H9 (cell line): Measurements from ENCODE around the gene CDH24. TPM values are rescaled to one million over a fixed set of nuclear protein-coding genes. Genes with fewer than 3 reads are reported as not detected.

Experiments
- DNase-seq: peaks from one replicate; pipeline ENCODE4 v3.0.0-alpha.2; 2017
- H2AFZ ChIP-seq: one replicate; pipeline ENCODE4 v1.6.1; 2013; ENCODE audit warnings: mild to moderate bottlenecking, low read length, control low read depth, moderate library complexity
- H2AK5ac ChIP-seq: 2 replicates; pipeline ENCODE4 v1.6.1; 2013; ENCODE audit warnings: low read length, control low read depth, mixed read lengths; ENCODE audit not compliant: insufficient read length
- H2BK120ac ChIP-seq: one replicate; pipeline ENCODE4 v1.6.1; 2013; ENCODE audit warnings: low read depth, mild to moderate bottlenecking, low read length, control low read depth, inconsistent platforms; ENCODE audit not compliant: poor library complexity, severe bottlenecking
- H2BK12ac ChIP-seq: 2 replicates; pipeline ENCODE4 v1.6.1; 2013; ENCODE audit warnings: low read length, control low read depth, mixed read lengths, low read depth; ENCODE audit not compliant: insufficient read length
- H2BK15ac ChIP-seq: 2 replicates; pipeline ENCODE4 v1.6.1; 2013; ENCODE audit warnings: low read depth, low read length, control low read depth
- H2BK20ac ChIP-seq: one replicate; pipeline ENCODE4 v1.6.1; 2013; ENCODE audit warnings: low read depth, mild to moderate bottlenecking, low read length, control low read depth, inconsistent platforms; ENCODE audit not compliant: poor library complexity, severe bottlenecking
- H2BK5ac ChIP-seq: 2 replicates; pipeline ENCODE4 v1.6.1; 2013; ENCODE audit warnings: low read length, control low read depth, mixed read lengths; ENCODE audit not compliant: insufficient read length
- H3K14ac ChIP-seq: 2 replicates; pipeline ENCODE4 v1.6.1; 2013; ENCODE audit warnings: low read length, control low read depth; ENCODE audit not compliant: insufficient read depth
- H3K18ac ChIP-seq: 2 replicates; pipeline ENCODE4 v1.6.1; 2013; ENCODE audit warnings: low read depth, mild to moderate bottlenecking, mixed read lengths, low read length, control low read depth; ENCODE audit not compliant: insufficient read length
- H3K23ac ChIP-seq: 2 replicates; pipeline ENCODE4 v1.6.1; 2013; ENCODE audit warnings: low read length, control low read depth, mixed read lengths, low read depth; ENCODE audit not compliant: insufficient read length
- H3K23me2 ChIP-seq: 2 replicates; pipeline ENCODE4 v1.6.1; 2013; ENCODE audit warnings: low read depth, mild to moderate bottlenecking, mixed read lengths, low read length, control low read depth; ENCODE audit not compliant: insufficient read length, poor library complexity, severe bottlenecking
- H3K27ac ChIP-seq: 2 replicates; pipeline ENCODE4 v1.5.1; 2013; ENCODE audit warnings: low read length, control low read depth, mixed read lengths, low read depth; ENCODE audit not compliant: insufficient read length
- H3K27me3 ChIP-seq: 2 replicates; pipeline ENCODE4 v1.6.1; 2013; ENCODE audit warnings: low read length, control low read depth, inconsistent platforms; ENCODE audit not compliant: insufficient read depth
- H3K4ac ChIP-seq: 2 replicates; pipeline ENCODE4 v1.6.1; 2013; ENCODE audit warnings: low read depth, mild to moderate bottlenecking, control low read depth, inconsistent platforms, low read length, moderate library complexity
- H3K4me1 ChIP-seq: 2 replicates; pipeline ENCODE4 v1.6.1; 2013; ENCODE audit warnings: low read length, control low read depth, inconsistent platforms; ENCODE audit not compliant: insufficient read depth
- H3K4me2 ChIP-seq: 2 replicates; pipeline ENCODE4 v1.6.1; 2013; ENCODE audit warnings: low read length, control low read depth, mixed read lengths; ENCODE audit not compliant: insufficient read length, insufficient read depth
- H3K56ac ChIP-seq: 2 replicates; pipeline ENCODE4 v1.6.1; 2013; ENCODE audit warnings: low read depth, mild to moderate bottlenecking, mixed read lengths, low read length, control low read depth; ENCODE audit not compliant: insufficient read length
- H3K79me1 ChIP-seq: 2 replicates; pipeline ENCODE4 v1.6.1; 2013; ENCODE audit warnings: low read depth, mild to moderate bottlenecking, moderate library complexity, low read length, control low read depth, inconsistent platforms; ENCODE audit not compliant: insufficient read depth, poor library complexity, severe bottlenecking
- H3K79me2 ChIP-seq: 2 replicates; pipeline ENCODE4 v1.6.1; 2013; ENCODE audit warnings: low read length, control low read depth, inconsistent platforms; ENCODE audit not compliant: insufficient read depth
- H3K9ac ChIP-seq: 2 replicates; pipeline ENCODE4 v1.6.1; 2013; ENCODE audit warnings: low read length, control low read depth, mixed read lengths; ENCODE audit not compliant: insufficient read length; ENCODE audit errors: extremely low read depth
- H3K9me3 ChIP-seq: one replicate; pipeline ENCODE4 v1.6.1; 2013; ENCODE audit warnings: low read depth, low read length, inconsistent platforms; ENCODE audit not compliant: control insufficient read depth
- H3T11ph ChIP-seq: one replicate; pipeline ENCODE4 v1.6.1; 2013; ENCODE audit warnings: mild to moderate bottlenecking, low read length, control low read depth, inconsistent platforms
- H4K20me1 ChIP-seq: one replicate; pipeline ENCODE4 v1.6.1; 2013; ENCODE audit not compliant: control insufficient read depth, insufficient read length, insufficient read depth
- H4K5ac ChIP-seq: 2 replicates; pipeline ENCODE4 v1.6.1; 2013; ENCODE audit warnings: low read depth, mild to moderate bottlenecking, mixed read lengths, low read length, control low read depth; ENCODE audit not compliant: insufficient read length
- H4K8ac ChIP-seq: replicated peaks from 2 replicates; pipeline ENCODE4 v1.6.1; 2013; ENCODE audit warnings: low read length, control low read depth, mixed read lengths, low read depth; ENCODE audit not compliant: insufficient read length
- H4K91ac ChIP-seq: 2 replicates; pipeline ENCODE4 v1.6.1; 2013; ENCODE audit warnings: low read depth, mild to moderate bottlenecking, moderate library complexity, mixed read lengths, low read length, control low read depth; ENCODE audit not compliant: insufficient read length
- H3K27ac Mint-ChIP-seq, 3 experiments: 2 replicates in 2 of 3; 3 replicates in 1 of 3; pipeline ENCODE4 v1.8.0; 2020 to 2021; ENCODE audit warnings: mixed read lengths in 3 of 3, mild to moderate bottlenecking in 1 of 3, moderate library complexity in 1 of 3
- H3K27me3 Mint-ChIP-seq: 2 replicates; pipeline ENCODE4 v1.8.0; 2021; ENCODE audit warnings: low read depth, mild to moderate bottlenecking, moderate library complexity, mixed read lengths
- H3K36me3 Mint-ChIP-seq, 3 experiments: 2 replicates in 2 of 3; 3 replicates in 1 of 3; pipeline ENCODE4 v1.8.0; 2020 to 2021; ENCODE audit warnings: low read depth in 3 of 3, mixed read lengths in 3 of 3; ENCODE audit not compliant: insufficient read depth in 1 of 3
- H3K4me1 Mint-ChIP-seq, 2 experiments: 2 replicates each; pipeline ENCODE4 v1.8.0; 2020; ENCODE audit warnings: mixed read lengths in 2 of 2
- H3K4me3 Mint-ChIP-seq, 2 experiments: 2 replicates in 1 of 2; 3 replicates in 1 of 2; pipeline ENCODE4 v1.8.0; 2020 to 2021; ENCODE audit warnings: mild to moderate bottlenecking in 2 of 2, mixed read lengths in 2 of 2, moderate library complexity in 1 of 2
- H3K9me3 Mint-ChIP-seq, 2 experiments: 2 replicates in 1 of 2; 3 replicates in 1 of 2; pipeline ENCODE4 v1.8.0; 2020; ENCODE audit warnings: mild to moderate bottlenecking in 2 of 2, mixed read lengths in 2 of 2, moderate library complexity in 1 of 2
- WGBS: extraction: QIAGEN DNeasy Blood & Tissue Kit; methylation state at CpG from one replicate; pipeline ENCODE4 v1.1.7; 2013; ENCODE audit warnings: missing lambda C conversion rate, low lambda C conversion rate, mixed read lengths; ENCODE audit not compliant: insufficient read length; ENCODE audit errors: extremely low coverage; 5-methylcytosine and 5-hydroxymethylcytosine counted together
- total RNA-seq: library from RNA; stranded (reverse); gene quantifications from 2 replicates; pipeline ENCODE4 v1.2.1, GENCODE V29; 2021
- TF ChIP-seq, protein P1 (sequence below): fragments of 200-600 bp; sonication (generic); conservative IDR thresholded peaks from 3 replicates; pipeline ENCODE4 v1.8.0; 2021; ENCODE audit warnings: antibody characterized with exemption, mild to moderate bottlenecking

CDH24 gene
- total RNA-seq, 1 experiment from 2014 or later: 16.7 TPM

DNA sequence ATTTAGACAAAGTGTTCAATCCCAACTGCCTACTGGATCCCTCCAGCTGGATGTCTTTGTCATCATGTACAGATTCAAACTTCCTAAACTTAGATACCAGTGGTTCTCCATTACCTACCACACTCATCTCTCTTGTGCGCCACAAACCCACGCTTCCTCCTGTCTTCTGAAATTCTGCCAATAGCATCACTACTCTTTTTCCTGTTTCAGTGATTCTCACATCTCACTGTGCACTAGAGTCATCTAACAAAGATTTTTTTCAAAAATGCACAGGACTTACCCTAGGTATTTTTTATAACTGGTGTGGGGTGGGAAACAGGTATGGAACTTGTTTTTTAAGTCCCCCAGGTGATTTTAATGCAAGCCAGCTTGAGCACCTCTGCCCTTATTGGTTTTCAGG lies 28.5 kb downstream of the CDH24 start:
- Histone ChIP-seq H3K79me1 (no peaks in the 10 kb centered on the region), H4K8ac (no peak overlapping the region), H3K23me2 (peaks cover 1% of the 10 kb centered on the region), H2BK15ac (no peak overlapping the region), H3K56ac (no peak overlapping the region), H4K91ac (no peak overlapping the region), H2AK5ac (no peak overlapping the region), H2BK5ac (no peak overlapping the region), H3K79me2 (peaks cover 1% of the 10 kb centered on the region; the same call in 1 of the 2 replicates), H3K27me3 (no peaks in the 10 kb centered on the region), H2BK20ac (no peak overlapping the region), H3K27ac (no peak overlapping the region), H3K18ac (no peak overlapping the region), H4K20me1 (no peaks in the 10 kb centered on the region), H3K9me3 (no peaks in the 10 kb centered on the region), H3K14ac (no peak overlapping the region), H3K4ac (no peak overlapping the region), H3K9ac (no peak overlapping the region), H3K4me2 (no peak overlapping the region), H3K23ac (no peak overlapping the region), H2AFZ (no peak overlapping the region), H2BK120ac (no peak overlapping the region), H2BK12ac (no peak overlapping the region), H3K4me1 (no peaks in the 10 kb centered on the region), H3T11ph (no peak overlapping the region), H4K5ac (no peak overlapping the region)
- peaks cover 51 to 74% (median 67%) of the 10 kb centered on the region in 3 experiments for H3K36me3 Mint-ChIP-seq
- no peaks in the 10 kb centered on the region for H3K9me3 Mint-ChIP-seq
- H3K4me1 Mint-ChIP-seq: peaks cover 22 to 23% of the 10 kb centered on the region in 2 experiments
- TF ChIP-seq, protein P1, sequence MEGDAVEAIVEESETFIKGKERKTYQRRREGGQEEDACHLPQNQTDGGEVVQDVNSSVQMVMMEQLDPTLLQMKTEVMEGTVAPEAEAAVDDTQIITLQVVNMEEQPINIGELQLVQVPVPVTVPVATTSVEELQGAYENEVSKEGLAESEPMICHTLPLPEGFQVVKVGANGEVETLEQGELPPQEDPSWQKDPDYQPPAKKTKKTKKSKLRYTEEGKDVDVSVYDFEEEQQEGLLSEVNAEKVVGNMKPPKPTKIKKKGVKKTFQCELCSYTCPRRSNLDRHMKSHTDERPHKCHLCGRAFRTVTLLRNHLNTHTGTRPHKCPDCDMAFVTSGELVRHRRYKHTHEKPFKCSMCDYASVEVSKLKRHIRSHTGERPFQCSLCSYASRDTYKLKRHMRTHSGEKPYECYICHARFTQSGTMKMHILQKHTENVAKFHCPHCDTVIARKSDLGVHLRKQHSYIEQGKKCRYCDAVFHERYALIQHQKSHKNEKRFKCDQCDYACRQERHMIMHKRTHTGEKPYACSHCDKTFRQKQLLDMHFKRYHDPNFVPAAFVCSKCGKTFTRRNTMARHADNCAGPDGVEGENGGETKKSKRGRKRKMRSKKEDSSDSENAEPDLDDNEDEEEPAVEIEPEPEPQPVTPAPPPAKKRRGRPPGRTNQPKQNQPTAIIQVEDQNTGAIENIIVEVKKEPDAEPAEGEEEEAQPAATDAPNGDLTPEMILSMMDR: no peak
- no peaks in the 10 kb centered on the region for H3K27me3 Mint-ChIP-seq
- H3K27ac Mint-ChIP-seq: peak overlapping the region in 1 of 3 experiments; percentile 44; a peak in 3 of 7 replicates
- DNase-seq: no peak
- no CpG with 5 or more reads among the region's 2 CpGs for WGBS
- H3K4me3 Mint-ChIP-seq: no peak overlapping the region
